AG04450 (cell line): ENCODE measurements around the gene PRRC2A. TPM values are rescaled to one million over a fixed set of nuclear protein-coding genes. Genes with fewer than 3 reads are reported as not detected.

Experiments
- CTCF ChIA-PET: fragments of 300-600, 350-600 bp; formaldehyde crosslinking; extraction: SDS; loops from one replicate; lab custom pipeline; 2022; ENCODE audit warnings: antibody characterized with exemption, inconsistent platforms; lab: Charles Lee
- POLR2A ChIA-PET: fragments of 350-600 bp; formaldehyde crosslinking; extraction: SDS; loops from one replicate; lab custom pipeline; 2021; ENCODE audit warnings: antibody characterized with exemption, inconsistent platforms; lab: Yijun Ruan, JAX
- DNase-seq: peaks from one replicate; pipeline ENCODE4 v3.0.0-alpha.2; 2011; ENCODE audit warnings: low read depth, low spot score
- H3K27ac ChIP-seq: one replicate; pipeline ENCODE4 v1.5.1; 2012; ENCODE audit warnings: low read depth, low read length, control low read depth
- H3K27me3 ChIP-seq: one replicate; pipeline ENCODE4 v1.6.0; 2012; ENCODE audit warnings: low read length; ENCODE audit not compliant: control insufficient read depth, insufficient read depth
- H3K4me3 ChIP-seq: 2 replicates; pipeline ENCODE4 v1.5.1; 2011; ENCODE audit warnings: mild to moderate bottlenecking, low read depth, low read length, control low read depth
- H3K9me3 ChIP-seq: 2 replicates; pipeline ENCODE4 v1.5.1; 2012; ENCODE audit warnings: low read length; ENCODE audit not compliant: control insufficient read depth, insufficient read depth
- CTCF ChIP-seq: IDR thresholded peaks from 2 replicates; pipeline ENCODE4 v1.5.1; 2011; ENCODE audit warnings: low read depth, low read length, control low read depth, inconsistent platforms
- polyA plus RNA-seq: library from polyadenylated mRNA; depleted of rRNA; stranded (reverse); fragments of >200 nt; gene quantifications from 2 replicates; pipeline ENCODE4 v1.2.3, GENCODE V29; 2011

Gene PRRC2A
- polyA plus RNA-seq, 1 experiment: 24.8 TPM

DNA sequence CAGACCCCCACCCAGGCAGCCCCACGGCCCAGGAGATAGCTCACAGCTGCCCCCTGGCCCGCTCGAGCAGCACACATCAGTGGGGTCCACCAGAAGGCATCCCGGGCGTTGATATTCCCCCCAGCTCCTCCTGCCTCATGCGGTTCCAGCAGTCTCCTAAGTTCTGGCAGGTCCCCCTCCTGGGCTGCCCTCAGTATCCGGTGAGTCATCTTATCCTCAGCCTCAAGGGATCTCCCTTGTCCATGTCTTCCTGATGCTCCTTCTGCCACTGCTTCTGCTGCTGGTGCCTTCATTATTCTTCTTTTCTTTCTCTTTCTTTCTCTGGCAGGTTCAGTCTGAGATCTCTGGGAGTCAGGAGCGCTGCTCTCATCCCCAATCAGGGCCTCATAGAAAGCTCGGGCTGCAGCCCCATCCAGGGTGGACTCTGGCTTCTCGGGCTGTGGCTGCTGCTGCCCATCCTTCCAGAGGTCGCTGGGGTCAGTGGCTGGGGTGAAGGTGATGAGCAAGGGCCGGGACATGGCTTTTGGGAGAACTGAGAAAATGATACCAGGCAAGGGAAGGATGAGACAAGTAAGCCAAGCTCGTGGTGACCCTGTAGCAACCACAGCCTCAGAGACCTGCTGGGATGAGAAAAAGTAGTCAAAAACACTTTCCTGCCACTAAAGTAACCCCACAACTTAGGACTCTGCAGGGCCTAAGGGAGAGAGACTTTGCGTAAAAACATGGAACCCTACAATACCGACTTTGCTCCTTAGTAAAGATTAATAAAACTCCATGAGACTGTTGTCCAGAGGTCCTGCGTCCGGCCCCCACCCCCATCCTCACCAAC is 43.7 kb downstream of the PRRC2A start:
- H3K27me3 ChIP-seq: no peaks in the 10 kb centered on the region
- no peak for TF ChIP-seq CTCF
- H3K9me3 ChIP-seq: no peaks in the 10 kb centered on the region; the same call in 1 of the 2 replicates
- no peak for DNase-seq
- peak overlapping the region; percentile 90 for H3K27ac ChIP-seq
- peak overlapping the region; percentile 98 for H3K4me3 ChIP-seq
- ChIA-PET POLR2A (interaction anchor here (0.6 to 1.9 kb wide), 11 partner anchors 10 to 199 kb away, joined by 3 to 11 read pairs (median 4); partner anchors contain the start of genes ABHD16A, BAG6, HSPA1B and NEU1), CTCF (interaction anchor here (0.6 to 2.1 kb wide), 8 partner anchors 11 to 289 kb away, joined by 3 to 7 read pairs (median 4); partner anchors contain the start of genes ATP6V1G2, BAG6 and LSM2)

- H3K27me3 ChIP-seq: no peaks in the 10 kb centered on the region
- 0 out of 2 replicates have a peak, but pooled peaks have one; percentile 5 for TF ChIP-seq CTCF
- H3K4me3 ChIP-seq: peak within 1 kb of the TSS; percentile 98
- peak; percentile 87 for DNase-seq
- peak within 1 kb of the TSS; percentile 90 for H3K27ac ChIP-seq
- H3K9me3 ChIP-seq: no peaks in the 10 kb centered on the region; the same call in 1 of the 2 replicates
- CTCF ChIA-PET: interaction anchor here (0.6 to 2.1 kb wide), 8 partner anchors 11 to 288 kb away, joined by 3 to 7 read pairs (median 4); partner anchors contain the start of genes ATP6V1G2, BAG6 and LSM2
- POLR2A ChIA-PET: interaction anchor here (0.6 to 1.9 kb wide), 10 partner anchors 9 to 198 kb away, joined by 3 to 11 read pairs (median 4); partner anchors contain the start of genes ABHD16A, BAG6, HSPA1B and NEU1
These were observed 44.4 kb downstream of the PRRC2A start, which contains the start of gene GPANK1 for GRCh38 chr6:31664790-31665500. Gene GPANK1 (minus strand): TSS chr6:31664997. CDS start chr6:31664478, 519 bp downstream.

- TF ChIP-seq CTCF: no peak
- Histone ChIP-seq H3K27me3 (no peaks in the 10 kb centered on the region), H3K4me3 (peak within 1 kb of the TSS; percentile 98), H3K27ac (peak within 1 kb of the TSS; percentile 90), H3K9me3 (no peaks in the 10 kb centered on the region; the same call in 1 of the 2 replicates)
- ChIA-PET POLR2A (interaction anchor here (0.9 to 1.8 kb wide), 5 partner anchors 13 to 149 kb away, joined by 3 to 11 read pairs (median 4); partner anchors contain the start of genes ABHD16A, BAG6, HSPA1A and HSPA1L), CTCF (interaction anchor here (0.6 to 1.0 kb wide), 3 partner anchors 119 to 165 kb away, joined by 3 to 4 read pairs (median 3); partner anchors contain the start of genes ATP6V1G2 and LSM2)
- peak; percentile 91 for DNase-seq
These were observed 45.2 kb downstream of the PRRC2A start, which contains the start of gene CSNK2B for GRCh38 chr6:31665501-31666336. Gene CSNK2B (plus strand): TSS chr6:31666080. CDS start chr6:31666832, 752 bp downstream.

GRCh38 chr6:31666337-31666965 is 45.9 kb downstream of the PRRC2A start:
- ChIA-PET CTCF (interaction anchor here (1.0 kb wide), 1 partner anchor 140 kb away, joined by 3 read pairs; the partner anchor contains the start of gene LSM2), POLR2A (interaction anchor here (1.0 kb wide), 1 partner anchor 149 kb away, joined by 4 read pairs; the partner anchor contains the start of genes HSPA1A and HSPA1L)
- H3K9me3 ChIP-seq: no peaks in the 10 kb centered on the region; the same call in 1 of the 2 replicates
- H3K27me3 ChIP-seq: no peaks in the 10 kb centered on the region
- no peak for DNase-seq
- TF ChIP-seq CTCF: no peak
- peak overlapping the region; percentile 98 for H3K4me3 ChIP-seq
- no peak overlapping the region for H3K27ac ChIP-seq
